ENCODE measurements around the gene RERG. TPM values are rescaled to one million over a fixed set of nuclear protein-coding genes. Genes with fewer than 3 reads are reported as not detected.
A peak's percentile ranks its signal among the peaks of the same experiment; 100 is the strongest.

Gene RERG
- total RNA-seq, 2 experiments from 2014 or later = not detected

DNA sequence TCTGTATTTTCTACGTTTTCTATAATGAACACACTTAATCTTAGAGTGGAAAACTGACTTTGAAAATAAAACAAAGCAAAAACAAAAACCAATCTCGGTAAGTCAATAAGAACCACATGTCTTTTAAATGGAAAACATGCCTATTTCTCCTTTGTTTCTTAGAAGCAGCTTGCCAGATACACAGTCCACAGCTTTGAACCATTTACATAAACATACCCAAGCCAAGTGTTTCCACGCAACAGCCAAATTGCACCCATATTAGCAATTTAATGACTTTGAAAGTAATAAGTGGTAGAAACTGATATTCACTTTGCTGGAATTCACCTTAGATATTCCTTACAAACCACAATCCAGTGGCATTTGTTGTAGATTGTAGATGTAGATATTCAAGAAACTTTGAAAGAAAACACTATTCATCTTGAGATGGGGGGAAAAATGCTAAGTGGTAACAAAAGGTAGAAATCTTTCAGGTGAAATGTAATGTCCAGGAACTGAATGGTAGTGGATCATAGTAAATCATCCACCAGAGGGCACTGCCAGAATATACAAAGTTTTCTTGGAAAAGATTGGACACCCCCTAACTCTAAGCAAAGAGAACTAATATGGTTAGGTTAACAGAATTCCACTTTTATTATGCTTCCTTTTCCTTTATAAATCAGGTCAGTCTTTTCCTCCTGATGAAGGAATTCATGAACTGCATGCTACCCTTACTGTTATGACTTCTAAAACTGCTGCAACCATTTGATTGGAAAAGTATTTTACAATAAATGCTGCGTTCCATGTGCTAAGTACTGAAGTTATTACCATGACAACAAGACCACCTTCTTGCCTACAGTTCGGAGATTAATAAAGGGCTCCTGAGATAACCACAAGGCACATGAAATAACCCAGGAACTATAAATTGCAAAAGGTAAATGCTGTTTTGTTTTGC is 69.8 kb downstream of the RERG start:
- Histone ChIP-seq H3K4me2 (ENCODE audit: low read length) (no peak overlapping the region), H4K20me1 (ENCODE audit: insufficient read depth, low read length) (no peaks in the 10 kb centered on the region), H3K79me2 (ENCODE audit: insufficient read depth, low read depth, low read length) (no peaks in the 10 kb centered on the region), H3K9me3 (ENCODE audit: low read length) (no peaks in the 10 kb centered on the region), H2AFZ (ENCODE audit: low read length) (no peak overlapping the region), H3K36me3 (ENCODE audit: insufficient read depth, low read length) (no peaks in the 10 kb centered on the region), H3K4me3 (ENCODE audit: low read depth, low read length, poor library complexity, severe bottlenecking) (no peak overlapping the region), H3K9me2 (ENCODE audit: insufficient read depth, low read length) (no peaks in the 10 kb centered on the region), H3K27ac (ENCODE audit: low read depth, low read length, poor library complexity, severe bottlenecking) (no peak overlapping the region), H3K4me1 (ENCODE audit: insufficient read depth, low read length, poor library complexity, severe bottlenecking) (no peaks in the 10 kb centered on the region)
- ChIA-PET CTCF (ENCODE audit: unreplicated experiment) (no interaction called here), POLR2A (interaction anchor here (0.6 kb wide), 1 partner anchor 17 kb away, joined by 3 read pairs; no protein-coding TSS in a partner anchor)
- TF ChIP-seq, protein P1, sequence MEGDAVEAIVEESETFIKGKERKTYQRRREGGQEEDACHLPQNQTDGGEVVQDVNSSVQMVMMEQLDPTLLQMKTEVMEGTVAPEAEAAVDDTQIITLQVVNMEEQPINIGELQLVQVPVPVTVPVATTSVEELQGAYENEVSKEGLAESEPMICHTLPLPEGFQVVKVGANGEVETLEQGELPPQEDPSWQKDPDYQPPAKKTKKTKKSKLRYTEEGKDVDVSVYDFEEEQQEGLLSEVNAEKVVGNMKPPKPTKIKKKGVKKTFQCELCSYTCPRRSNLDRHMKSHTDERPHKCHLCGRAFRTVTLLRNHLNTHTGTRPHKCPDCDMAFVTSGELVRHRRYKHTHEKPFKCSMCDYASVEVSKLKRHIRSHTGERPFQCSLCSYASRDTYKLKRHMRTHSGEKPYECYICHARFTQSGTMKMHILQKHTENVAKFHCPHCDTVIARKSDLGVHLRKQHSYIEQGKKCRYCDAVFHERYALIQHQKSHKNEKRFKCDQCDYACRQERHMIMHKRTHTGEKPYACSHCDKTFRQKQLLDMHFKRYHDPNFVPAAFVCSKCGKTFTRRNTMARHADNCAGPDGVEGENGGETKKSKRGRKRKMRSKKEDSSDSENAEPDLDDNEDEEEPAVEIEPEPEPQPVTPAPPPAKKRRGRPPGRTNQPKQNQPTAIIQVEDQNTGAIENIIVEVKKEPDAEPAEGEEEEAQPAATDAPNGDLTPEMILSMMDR (conservative IDR thresholded peaks at IDR 0.05; ENCODE audit: low read length) = peak; percentile 77
- TF ChIP-seq EZH2phosphoT487 (IDR thresholded peaks at IDR 0.05; ENCODE audit: borderline replicate concordance, low read depth, low read length) = no peak
- intact Hi-C loops (cut with micrococcal nuclease; ENCODE audit: unreplicated experiment) = loop anchor here (5.0 to 10.0 kb wide), 2 partner anchors 56 to 373 kb away; no protein-coding TSS in a partner anchor
- BruUV-seq (replicated peaks) = no TSS peak
- DNase-seq (ENCODE audit: low spot score) = peak; percentile 21

DNA sequence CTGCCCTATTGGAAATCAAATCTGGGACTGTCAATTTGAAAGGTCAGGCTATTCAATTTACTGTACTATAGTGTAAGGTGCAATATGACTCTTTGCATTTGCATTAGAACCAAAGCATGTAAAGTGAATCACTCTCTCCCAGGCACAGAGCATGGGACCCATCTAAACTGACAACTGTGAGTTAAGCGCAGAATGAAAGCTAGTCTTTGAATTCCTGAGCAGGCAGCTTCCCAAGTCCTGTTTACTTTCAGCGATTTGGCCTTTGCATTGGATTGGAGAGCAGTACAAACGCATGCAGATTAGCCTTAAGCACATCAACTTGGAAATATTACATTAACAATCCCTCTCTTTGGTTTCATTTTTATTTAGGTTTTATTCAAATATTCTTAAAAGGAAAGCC is 74.6 kb downstream of the RERG start:
- H3K4me2 ChIP-seq (ENCODE audit: low read length) = no peak overlapping the region
- no TSS peak for BruUV-seq (replicated peaks)
- H3K27ac ChIP-seq (ENCODE audit: low read depth, low read length, poor library complexity, severe bottlenecking) = no peak overlapping the region
- intact Hi-C loops (cut with micrococcal nuclease; ENCODE audit: unreplicated experiment) = no loop called here
- no peaks in the 10 kb centered on the region for H3K36me3 ChIP-seq (ENCODE audit: insufficient read depth, low read length)
- ChIA-PET POLR2A (no interaction called here), CTCF (ENCODE audit: unreplicated experiment) (no interaction called here)
- H2AFZ ChIP-seq (ENCODE audit: low read length) = no peak overlapping the region
- no peaks in the 10 kb centered on the region for H3K9me2 ChIP-seq (ENCODE audit: insufficient read depth, low read length)
- H3K9me3 ChIP-seq (ENCODE audit: low read length) = no peaks in the 10 kb centered on the region
- H4K20me1 ChIP-seq (ENCODE audit: insufficient read depth, low read length) = no peaks in the 10 kb centered on the region
- no peak overlapping the region for H3K4me3 ChIP-seq (ENCODE audit: low read depth, low read length, poor library complexity, severe bottlenecking)
- no peak for DNase-seq (ENCODE audit: low spot score)
- TF ChIP-seq, protein P1 (conservative IDR thresholded peaks at IDR 0.05; ENCODE audit: low read length) = no peak
- no peak for TF ChIP-seq EZH2phosphoT487 (IDR thresholded peaks at IDR 0.05; ENCODE audit: borderline replicate concordance, low read depth, low read length)
- H3K4me1 ChIP-seq (ENCODE audit: insufficient read depth, low read length, poor library complexity, severe bottlenecking) = no peaks in the 10 kb centered on the region
- no peaks in the 10 kb centered on the region for H3K79me2 ChIP-seq (ENCODE audit: insufficient read depth, low read depth, low read length)

- no peaks in the 10 kb centered on the region for H3K36me3 ChIP-seq (ENCODE audit: insufficient read depth, low read length)
- H3K4me2 ChIP-seq (ENCODE audit: low read length) = no peak overlapping the region
- ChIA-PET CTCF (ENCODE audit: unreplicated experiment) (no interaction called here), POLR2A (interaction anchor here (0.6 kb wide), 1 partner anchor 24 kb away, joined by 3 read pairs; no protein-coding TSS in a partner anchor)
- TF ChIP-seq EZH2phosphoT487 (IDR thresholded peaks at IDR 0.05; ENCODE audit: borderline replicate concordance, low read depth, low read length) = no peak
- TF ChIP-seq, protein P1 (conservative IDR thresholded peaks at IDR 0.05; ENCODE audit: low read length) = no peak
- H3K4me3 ChIP-seq (ENCODE audit: low read depth, low read length, poor library complexity, severe bottlenecking) = no peak overlapping the region
- H2AFZ ChIP-seq (ENCODE audit: low read length) = no peak overlapping the region
- H4K20me1 ChIP-seq (ENCODE audit: insufficient read depth, low read length) = no peaks in the 10 kb centered on the region
- intact Hi-C loops (cut with micrococcal nuclease; ENCODE audit: unreplicated experiment) = no loop called here
- DNase-seq (ENCODE audit: low spot score) = no peak
- no peaks in the 10 kb centered on the region for H3K79me2 ChIP-seq (ENCODE audit: insufficient read depth, low read depth, low read length)
- H3K4me1 ChIP-seq (ENCODE audit: insufficient read depth, low read length, poor library complexity, severe bottlenecking) = no peaks in the 10 kb centered on the region
- H3K27ac ChIP-seq (ENCODE audit: low read depth, low read length, poor library complexity, severe bottlenecking) = no peak overlapping the region
- no peaks in the 10 kb centered on the region for H3K9me2 ChIP-seq (ENCODE audit: insufficient read depth, low read length)
- BruUV-seq (replicated peaks) = no TSS peak
- no peaks in the 10 kb centered on the region for H3K9me3 ChIP-seq (ENCODE audit: low read length)
These were observed 77.8 kb downstream of the RERG start for GRCh38 chr12:15143467-15143866.

Data from OCI-LY7 (cell line).